NCI-H748 (cell line): ENCODE results near the gene PTH2.
A peak's percentile ranks its signal among the peaks of the same experiment; 100 is the strongest.

Experiments
- DNase-seq: peaks from one replicate; lab custom pipeline; 2025; ENCODE audit not compliant: unreplicated experiment; lab: John Stamatoyannopoulos, UW

Gene PTH2

GRCh38 chr19:49415102-49415809 is 8.0 kb downstream of the PTH2 start:
- no peak for DNase-seq

DNA sequence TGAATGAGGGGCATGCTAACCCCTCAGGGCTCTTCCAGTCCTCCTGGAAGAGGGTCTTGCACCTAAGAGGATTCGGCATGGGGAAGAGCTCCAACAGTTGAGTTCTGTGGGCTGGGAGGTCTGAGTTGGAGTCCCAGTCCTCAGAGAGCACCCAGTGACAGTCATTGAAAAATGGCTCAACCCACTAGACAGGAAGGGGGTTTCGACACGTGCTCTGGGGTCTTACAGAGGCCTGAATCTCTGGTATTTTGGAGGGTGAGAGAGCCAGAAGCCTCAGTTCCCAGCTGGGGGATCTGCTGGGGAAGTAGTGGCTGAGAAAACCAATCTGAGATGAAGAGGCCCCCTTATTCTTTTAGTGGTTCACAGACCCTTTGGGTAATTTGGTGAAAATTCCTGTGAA is 9.0 kb downstream of the PTH2 start:
- no peak for DNase-seq

GRCh38 chr19:49413348-49413747 is 9.9 kb downstream of the PTH2 start:
- DNase-seq, result no peak

DNA sequence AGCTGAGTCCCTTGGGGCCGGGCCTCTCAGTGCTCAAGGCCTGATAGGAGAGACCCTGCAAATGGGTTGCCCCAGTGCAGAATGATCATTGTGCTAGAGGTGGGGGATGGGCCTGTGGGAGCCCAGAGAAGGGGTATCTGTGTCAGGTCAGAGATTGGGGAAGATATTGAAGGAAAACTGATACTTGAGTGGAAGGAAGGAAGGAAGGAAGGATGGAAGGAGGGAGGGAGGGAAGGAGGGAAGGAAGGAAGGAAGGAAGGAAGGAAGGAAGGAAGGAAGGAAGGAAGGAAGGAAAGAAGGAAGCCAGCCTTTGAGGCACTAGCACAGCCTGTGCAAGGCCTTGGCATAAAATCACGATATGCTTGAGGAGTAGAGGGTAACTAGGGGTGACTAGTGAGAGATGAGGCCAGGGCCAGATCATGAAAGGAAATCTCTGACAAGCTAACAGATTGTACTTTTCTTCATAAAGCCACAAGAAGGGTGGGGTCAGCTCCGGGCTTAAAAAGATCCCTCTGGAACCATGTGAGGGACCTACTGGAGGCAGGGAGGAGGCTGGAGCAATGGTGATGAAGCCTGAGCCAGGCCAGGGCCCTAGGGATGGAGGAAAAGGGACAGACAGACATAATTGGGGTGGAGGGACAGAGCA is 11.4 kb downstream of the PTH2 start:
- DNase-seq, result no peak

DNA sequence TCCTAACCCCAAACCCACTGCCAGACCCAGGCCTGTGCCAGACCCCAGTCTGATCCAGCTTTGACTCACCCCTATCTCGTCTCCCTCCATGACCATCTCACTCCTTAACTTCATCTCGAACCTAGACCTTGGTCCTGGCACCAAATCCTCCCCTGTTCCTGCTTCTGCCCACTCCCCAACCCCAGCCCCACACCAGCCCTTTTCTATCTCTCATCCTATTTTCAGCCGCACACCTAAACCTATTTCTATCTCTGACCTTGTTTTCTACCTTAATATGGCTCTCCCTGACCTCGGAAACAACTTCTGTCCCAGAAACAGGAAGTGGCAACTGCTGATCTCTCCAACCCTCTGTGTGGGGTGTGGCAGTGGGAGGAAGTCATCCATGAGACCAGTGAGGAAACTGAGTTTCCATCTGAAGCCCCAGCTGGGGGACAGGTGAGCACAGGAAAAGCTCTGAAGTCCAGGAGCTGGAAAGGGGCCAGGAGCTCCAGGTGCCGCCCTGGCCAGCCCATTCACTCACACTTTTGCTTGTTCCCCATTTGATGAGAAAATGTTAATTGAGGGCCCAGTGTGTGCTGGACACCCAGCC is 13.7 kb downstream of the PTH2 start:
- peak; percentile 21 for DNase-seq

DNA sequence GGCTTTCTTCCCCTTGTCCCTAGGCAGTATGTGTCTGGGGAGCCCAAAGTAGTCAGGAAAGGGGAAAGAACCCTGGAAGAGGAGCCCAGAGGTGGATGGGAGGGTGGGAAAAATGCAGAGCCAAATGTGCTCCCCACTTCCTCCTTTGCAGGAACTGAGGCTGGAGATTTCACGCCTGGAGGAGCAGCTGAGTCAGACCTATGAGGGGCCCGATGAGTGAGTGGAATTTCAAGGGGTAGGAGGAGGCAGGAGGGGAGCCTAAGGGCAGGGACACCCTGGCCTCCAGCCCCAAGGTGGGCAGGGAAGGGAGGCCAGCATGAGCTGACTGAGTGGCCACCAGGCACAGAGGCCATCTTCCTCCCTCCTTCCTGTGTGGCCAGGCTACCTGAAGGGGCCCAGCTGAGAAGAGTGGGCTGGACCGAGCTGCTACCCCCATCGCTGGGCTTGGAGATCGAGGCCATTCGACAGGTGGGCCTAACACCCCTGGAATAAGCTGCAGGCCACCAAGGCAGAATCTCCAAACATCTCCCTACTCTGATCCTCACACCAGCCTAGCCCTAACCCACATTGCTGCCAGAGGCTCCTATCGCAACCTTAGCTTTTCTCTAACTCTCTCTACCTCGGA is 14.3 kb downstream of the PTH2 start:
- DNase-seq, result no peak

DNA sequence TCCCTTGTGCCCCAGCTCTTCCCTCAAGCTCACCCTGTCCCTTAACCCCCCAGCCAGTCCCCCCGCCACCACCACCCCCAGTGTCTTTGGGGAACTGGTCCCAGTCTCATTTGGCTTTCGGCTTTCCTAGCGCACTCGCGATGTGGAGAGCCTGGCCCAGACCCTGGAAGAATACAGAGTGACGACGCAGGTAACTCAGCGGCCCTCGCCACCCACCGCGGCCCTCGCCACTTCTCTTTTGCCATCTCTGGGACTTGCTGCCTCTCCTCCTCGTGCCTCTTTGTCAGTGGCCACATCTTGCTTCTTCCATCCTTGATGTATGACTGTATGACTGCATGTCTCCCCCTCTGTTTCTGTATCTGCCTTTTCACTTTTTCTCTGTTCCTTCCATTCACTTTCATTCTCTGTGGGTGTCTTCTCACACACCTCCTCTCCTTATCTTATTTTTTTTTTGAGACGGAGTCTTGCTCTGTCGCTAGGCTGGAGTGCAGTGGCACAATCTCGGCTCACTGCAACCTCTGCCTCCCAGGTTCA is 15.7 kb downstream of the PTH2 start:
- no peak for DNase-seq

GRCh38 chr19:49407079-49407478 is 16.2 kb downstream of the PTH2 start:
- DNase-seq, result no peak

GRCh38 chr19:49403404-49404187 is 19.6 kb downstream of the PTH2 start:
- peak; percentile 95 for DNase-seq

GRCh38 chr19:49400029-49400428 is 23.2 kb downstream of the PTH2 start:
- DNase-seq, result no peak

DNA sequence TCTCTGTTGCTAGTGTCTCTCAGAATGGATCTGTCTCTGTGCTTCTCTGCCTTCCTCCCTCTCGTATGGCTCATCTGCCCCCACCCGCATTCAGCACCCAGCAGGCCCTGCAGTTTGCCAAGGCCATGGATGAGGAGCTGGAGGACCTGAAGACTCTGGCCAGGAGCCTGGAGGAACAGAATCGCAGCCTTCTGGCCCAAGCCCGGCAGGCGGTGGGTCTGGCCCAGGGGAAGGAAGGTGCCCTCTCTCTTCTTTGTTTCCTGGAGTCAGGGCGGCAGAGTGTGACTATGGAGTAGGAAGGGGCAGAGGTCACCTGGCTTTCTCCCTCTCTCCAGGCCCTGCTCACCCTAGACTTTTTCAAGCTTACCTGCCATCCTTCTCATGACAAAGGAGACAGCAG is 24.3 kb downstream of the PTH2 start:
- DNase-seq, result no peak

GRCh38 chr19:49398001-49398615 is 25.1 kb downstream of the PTH2 start:
- DNase-seq, result no peak

- no peak for DNase-seq
Measured at GRCh38 chr19:49396738-49397505, 26.3 kb downstream of the PTH2 start.

DNA sequence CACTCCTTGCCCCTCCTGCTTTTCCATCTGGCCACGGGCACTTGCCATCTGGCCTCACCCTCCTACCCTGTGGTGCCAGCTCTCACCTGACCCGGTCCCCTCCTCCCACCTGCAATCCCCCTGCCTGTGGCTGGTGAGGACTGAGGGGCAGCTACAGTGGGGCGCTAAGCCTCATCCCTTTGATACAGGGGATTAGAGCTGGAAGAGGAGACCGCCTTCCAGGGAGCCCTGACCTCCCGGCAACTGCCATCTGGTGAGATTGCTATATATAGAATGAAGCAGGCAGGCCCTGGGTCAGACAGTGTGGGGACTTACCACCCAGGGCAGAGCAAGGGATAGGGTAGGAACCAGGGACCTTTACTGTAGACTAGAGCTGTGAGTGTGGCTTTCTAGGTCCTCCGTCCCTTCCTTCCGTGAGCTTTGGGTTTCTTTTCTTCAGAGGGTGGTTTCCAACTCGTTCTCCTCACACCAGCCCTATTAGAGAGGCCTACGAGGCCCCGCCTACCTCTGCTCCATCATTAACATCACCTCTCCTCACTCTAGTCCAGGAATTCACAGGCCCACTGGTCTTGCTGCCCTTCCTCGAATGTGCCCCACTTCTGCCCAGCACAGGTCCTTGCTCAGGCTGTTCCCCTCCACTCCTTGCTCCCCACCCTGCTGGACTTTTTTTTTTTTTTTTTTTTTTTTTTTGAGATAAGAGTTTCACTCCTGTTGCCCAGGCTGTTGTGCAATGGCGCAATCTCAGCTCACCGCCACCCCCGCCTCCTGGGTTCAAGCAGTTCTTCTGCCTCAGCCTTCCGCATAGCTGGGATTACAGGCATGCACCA is 27.4 kb downstream of the PTH2 start:
- DNase-seq, result no peak

- no peak for DNase-seq
Measured at GRCh38 chr19:49393881-49394280, 29.4 kb downstream of the PTH2 start.

DNA sequence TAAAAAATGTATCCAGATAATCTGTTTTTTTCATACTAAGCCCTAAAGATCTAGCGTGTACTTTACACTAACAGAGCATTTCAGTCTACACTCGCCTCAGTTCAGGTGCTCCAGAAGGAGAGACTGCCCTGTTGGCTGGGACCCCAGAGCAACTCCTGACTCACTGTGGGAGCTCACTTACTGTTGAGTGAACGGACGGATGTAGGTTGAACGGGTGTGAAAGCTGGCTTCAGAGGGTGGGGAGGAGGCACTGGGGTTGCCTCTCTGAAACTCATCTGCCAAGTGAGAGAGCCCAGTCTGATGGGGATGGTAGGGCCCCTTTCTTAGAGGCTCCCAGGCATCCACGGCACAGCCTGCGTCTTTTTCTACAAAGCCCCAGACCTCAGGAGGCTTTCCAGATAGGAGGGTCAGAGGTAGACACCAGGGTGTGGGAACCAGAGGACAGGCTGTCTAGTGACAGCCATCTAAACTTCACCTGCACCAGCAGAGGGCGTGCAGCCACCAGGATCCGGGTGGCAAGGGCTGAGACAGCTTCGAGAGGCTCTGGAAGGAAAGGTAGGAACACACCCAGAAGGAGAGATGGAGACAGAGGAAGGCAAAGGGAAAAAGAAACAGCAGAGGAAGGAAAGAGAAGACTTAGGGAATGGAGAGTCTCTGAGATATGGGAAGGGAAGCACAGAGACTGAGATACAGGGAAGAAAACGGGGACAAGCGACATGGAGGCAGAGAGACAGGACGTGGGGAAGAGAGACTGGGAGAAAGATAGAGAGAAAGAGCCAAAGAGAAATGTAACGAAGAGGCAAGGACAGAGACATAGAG is 31.5 kb downstream of the PTH2 start:
- DNase-seq, result peak; percentile 86

DNA sequence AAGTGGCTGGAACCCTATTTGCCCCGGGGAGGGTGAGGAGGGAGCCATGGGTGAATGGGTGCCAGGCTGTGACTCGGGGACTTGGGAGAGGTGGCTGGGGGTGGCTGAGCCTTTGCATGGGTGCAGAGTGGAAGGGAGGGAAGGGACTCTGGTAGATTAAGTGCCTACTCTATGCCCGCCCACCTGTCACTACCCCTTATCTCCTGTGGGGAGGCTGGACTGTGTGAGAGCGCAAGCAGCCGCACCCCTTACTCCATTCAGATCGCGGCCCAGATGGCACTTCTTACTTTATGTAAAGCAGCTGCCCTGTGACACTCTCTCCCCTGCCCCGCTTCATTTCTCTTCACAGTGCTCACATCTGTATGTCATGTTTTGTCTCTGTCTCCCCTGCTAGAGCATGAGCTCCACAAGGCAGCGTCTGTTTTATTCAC is 32.3 kb downstream of the PTH2 start:
- DNase-seq, result no peak
